ENCODE data around the gene ODF2.

GRCh38 chr9:128550226-128550625 is 94.4 kb downstream of the ODF2 start:
- no peak for TF ChIP-seq EZH2 (IDR thresholded peaks at IDR 0.05; ENCODE audit: borderline replicate concordance, low read depth, low read length, severe bottlenecking)
- no peak for TF ChIP-seq CTCF (IDR thresholded peaks at IDR 0.05; ENCODE audit: borderline replicate concordance, extremely low read depth, low read length, poor library complexity, severe bottlenecking)

Measured in DND-41 (cell line).